GM10248 (cell line): ENCODE data around the gene NAA38.

Experiments
- CTCF ChIA-PET: fragments of 300-600 bp; sonication (Branson Sonifier 250); formaldehyde crosslinking; extraction: SDS; loops from one replicate; lab custom pipeline; 2021; ENCODE audit warnings: antibody characterized with exemption; lab: Yijun Ruan, JAX
- POLR2A ChIA-PET: fragments of 350-650 bp; sonication (Branson Sonifier 250); formaldehyde crosslinking; extraction: SDS; loops from one replicate; lab custom pipeline; 2020; ENCODE audit warnings: antibody characterized with exemption; lab: Yijun Ruan, JAX
- DNase-seq: peaks from one replicate; pipeline ENCODE4 v3.0.0; 2012; ENCODE audit errors: extremely low spot score
- TF ChIP-seq, protein P1 (sequence below): IDR thresholded peaks from 2 replicates; pipeline ENCODE4 v1.5.1; 2012; ENCODE audit warnings: mild to moderate bottlenecking, low read depth; ENCODE audit errors: extremely low read depth, missing control alignments, control extremely low read depth

The NAA38 gene

DNA sequence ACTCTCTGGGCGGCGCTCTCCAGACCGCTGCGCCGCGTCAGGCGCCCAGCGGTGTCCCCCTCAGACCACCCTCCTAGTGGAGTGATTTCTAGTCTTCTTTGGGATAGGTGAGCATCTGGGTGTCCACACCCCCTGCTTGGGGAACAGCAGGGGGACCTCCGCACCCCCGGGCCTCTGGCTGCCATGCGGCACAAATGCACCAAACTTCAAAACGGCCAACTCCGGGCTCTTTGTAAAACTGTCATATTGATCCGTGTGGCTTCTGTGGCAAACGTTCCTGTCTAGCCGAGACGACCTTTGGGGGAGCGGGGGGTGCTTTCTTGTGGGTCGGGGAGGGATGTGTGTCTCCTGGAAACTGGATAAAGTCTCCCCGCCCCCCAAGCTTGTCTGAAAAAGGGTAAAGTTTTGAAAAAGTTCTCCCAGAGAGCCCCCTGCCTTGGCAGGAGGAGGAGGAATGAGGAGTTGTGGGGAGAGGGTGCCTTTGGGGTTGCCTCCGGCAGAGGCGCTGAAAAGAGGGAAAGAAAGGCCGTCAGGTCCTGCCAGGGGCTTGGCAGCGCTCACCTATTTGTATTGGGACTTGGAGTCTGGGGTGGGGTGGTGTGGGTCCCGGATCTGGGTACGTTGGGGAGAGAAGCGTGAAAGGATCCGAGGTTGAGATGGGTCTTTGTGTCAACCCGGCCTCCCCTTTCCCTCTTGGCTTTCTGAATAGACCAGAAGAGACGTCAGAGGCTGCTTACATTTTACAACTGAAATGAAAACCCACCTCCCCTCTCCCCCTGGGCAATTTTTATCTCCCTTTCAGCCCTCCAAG lies 29.1 kb upstream of the NAA38 start:
- DNase-seq: peak; percentile 35
- ChIA-PET POLR2A (interaction anchor here (0.6 to 1.1 kb wide), 2 partner anchors 29 to 482 kb away, joined by 3 to 6 read pairs; partner anchors contain the start of genes CYB5D1, NAA38 and TMEM256), CTCF (interaction anchor here (0.7 to 1.2 kb wide), 8 partner anchors 10 to 104 kb away, joined by 3 to 5 read pairs (median 3); partner anchors contain the start of gene NAA38)
- TF ChIP-seq, protein P1, sequence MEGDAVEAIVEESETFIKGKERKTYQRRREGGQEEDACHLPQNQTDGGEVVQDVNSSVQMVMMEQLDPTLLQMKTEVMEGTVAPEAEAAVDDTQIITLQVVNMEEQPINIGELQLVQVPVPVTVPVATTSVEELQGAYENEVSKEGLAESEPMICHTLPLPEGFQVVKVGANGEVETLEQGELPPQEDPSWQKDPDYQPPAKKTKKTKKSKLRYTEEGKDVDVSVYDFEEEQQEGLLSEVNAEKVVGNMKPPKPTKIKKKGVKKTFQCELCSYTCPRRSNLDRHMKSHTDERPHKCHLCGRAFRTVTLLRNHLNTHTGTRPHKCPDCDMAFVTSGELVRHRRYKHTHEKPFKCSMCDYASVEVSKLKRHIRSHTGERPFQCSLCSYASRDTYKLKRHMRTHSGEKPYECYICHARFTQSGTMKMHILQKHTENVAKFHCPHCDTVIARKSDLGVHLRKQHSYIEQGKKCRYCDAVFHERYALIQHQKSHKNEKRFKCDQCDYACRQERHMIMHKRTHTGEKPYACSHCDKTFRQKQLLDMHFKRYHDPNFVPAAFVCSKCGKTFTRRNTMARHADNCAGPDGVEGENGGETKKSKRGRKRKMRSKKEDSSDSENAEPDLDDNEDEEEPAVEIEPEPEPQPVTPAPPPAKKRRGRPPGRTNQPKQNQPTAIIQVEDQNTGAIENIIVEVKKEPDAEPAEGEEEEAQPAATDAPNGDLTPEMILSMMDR: no peak

- POLR2A ChIA-PET: interaction anchor here (0.5 to 1.1 kb wide), 3 partner anchors 28 to 482 kb away, joined by 3 to 6 read pairs (median 5); partner anchors contain the start of genes CYB5D1, NAA38 and TMEM256
- CTCF ChIA-PET: interaction anchor here (0.7 to 1.2 kb wide), 9 partner anchors 9 to 104 kb away, joined by 3 to 5 read pairs (median 3); partner anchors contain the start of gene NAA38
- TF ChIP-seq, protein P1: no peak
- peak; percentile 74 for DNase-seq
Observed at GRCh38 chr17:7885367-7886226, 28.2 kb upstream of the NAA38 start.

- ChIA-PET CTCF (interaction anchor here (1.2 kb wide), 1 partner anchor 52 kb away, joined by 3 read pairs; no protein-coding TSS in a partner anchor), POLR2A (interaction anchor here (0.5 to 0.7 kb wide), 2 partner anchors 40 to 135 kb away, joined by 4 to 5 read pairs; no protein-coding TSS in a partner anchor)
- TF ChIP-seq, protein P1: no peak
- peak; percentile 25 for DNase-seq
Observed at GRCh38 chr17:7884581-7885366, 27.4 kb upstream of the NAA38 start.

DNA sequence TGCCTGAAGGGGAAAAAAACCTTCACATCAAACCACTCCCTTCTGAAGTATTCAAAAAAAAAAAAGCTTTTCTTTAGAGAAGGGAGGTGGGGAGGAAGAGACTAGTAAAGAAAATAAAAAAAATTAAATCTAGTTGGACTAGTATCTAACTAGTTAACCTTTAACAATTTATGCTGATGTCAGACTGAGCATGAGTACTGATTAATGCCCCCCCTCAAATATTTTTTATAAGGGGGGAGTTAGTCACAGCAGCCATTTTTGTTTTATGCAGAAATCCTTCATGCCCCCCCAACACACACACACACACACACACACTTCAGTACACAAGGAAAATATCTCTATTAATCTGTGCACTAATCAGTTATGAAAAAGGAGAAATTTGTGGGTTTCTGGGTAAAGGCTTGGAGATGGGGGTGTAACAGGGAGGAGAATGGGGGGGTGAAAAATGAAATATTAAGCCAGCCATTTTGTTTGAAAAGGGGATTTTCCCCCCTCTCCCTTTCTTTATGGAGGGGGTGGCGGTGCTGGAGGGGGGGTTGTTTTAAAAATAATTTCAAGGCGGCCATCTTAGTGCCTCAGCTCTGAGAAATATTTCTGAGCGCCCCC lies 26.5 kb upstream of the NAA38 start:
- peak; percentile 55 for DNase-seq
- TF ChIP-seq, protein P1: no peak
- ChIA-PET CTCF (interaction anchor here (1.3 kb wide), 1 partner anchor 11 kb away, joined by 4 read pairs; no protein-coding TSS in a partner anchor), POLR2A (interaction anchor here (0.7 kb wide), 1 partner anchor 39 kb away, joined by 4 read pairs; no protein-coding TSS in a partner anchor)

- ChIA-PET CTCF (interaction anchor here (0.7 to 1.3 kb wide), 5 partner anchors 12 to 139 kb away, joined by 3 to 4 read pairs (median 3); no protein-coding TSS in a partner anchor), POLR2A (no interaction called here)
- DNase-seq: no peak
- TF ChIP-seq, protein P1: no peak
Observed at GRCh38 chr17:7882629-7883028, 25.3 kb upstream of the NAA38 start.
